HepG2 (cell line): ENCODE results near the gene EVPLL. TPM values are rescaled to one million over a fixed set of nuclear protein-coding genes. Genes with fewer than 3 reads are reported as not detected.
A peak's percentile ranks its signal among the peaks of the same experiment; 100 is the strongest.

Source experiments
- CBX2 ChIP-seq, 2 experiments: fragments of 200-600 bp in 1 of 2; sonication (generic); formaldehyde crosslinking in 1 of 2; IDR thresholded peaks; 2 replicates each; pipeline versions ENCODE4 v1.7.0 to v1.8.1; 2018 to 2022; ENCODE audit warnings: low read depth in 2 of 2, low read length in 1 of 2, mild to moderate bottlenecking in 1 of 2, missing genetic modification reagents in 1 of 2
- KLF9 ChIP-seq: IDR thresholded peaks from 2 replicates; pipeline ENCODE4 v1.6.1; 2016; ENCODE audit warnings: low read depth
- KMT2A ChIP-seq: sonication (generic); formaldehyde crosslinking; IDR thresholded peaks from 2 replicates; pipeline ENCODE4 v1.4.0; 2020; ENCODE audit warnings: missing genetic modification reagents
- MXD1 ChIP-seq: sonication (generic); formaldehyde crosslinking; IDR thresholded peaks from 2 replicates; pipeline ENCODE4 v1.4.0; 2020; ENCODE audit warnings: mild to moderate bottlenecking, missing genetic modification reagents
- NFE2L2 ChIP-seq: fragments of 150-350 bp; IDR thresholded peaks from 2 replicates; pipeline ENCODE4 v1.6.1; 2014; ENCODE audit warnings: low read length
- REST ChIP-seq, 2 experiments: IDR thresholded peaks; 2 replicates each; pipeline ENCODE4 v1.6.1; 2011 to 2012; ENCODE audit warnings: low read length in 2 of 2, borderline replicate concordance in 1 of 2, low read depth in 1 of 2, mild to moderate bottlenecking in 1 of 2, moderate library complexity in 1 of 2
- SMYD3 ChIP-seq: sonication (generic); formaldehyde crosslinking; IDR thresholded peaks from 2 replicates; pipeline ENCODE4 v1.8.1; 2023; ENCODE audit warnings: mild to moderate bottlenecking, missing genetic modification reagents
- TEAD2 ChIP-seq: sonication (generic); formaldehyde crosslinking; IDR thresholded peaks from 2 replicates; pipeline ENCODE4 v1.9.0; 2021; ENCODE audit warnings: missing genetic modification reagents
- TRIM24 ChIP-seq: sonication (generic); formaldehyde crosslinking; IDR thresholded peaks from 2 replicates; pipeline ENCODE4 v1.8.0; 2022; ENCODE audit warnings: mild to moderate bottlenecking, missing genetic modification reagents
- ZBTB40 ChIP-seq, 2 experiments: fragments of 450-650 bp in 1 of 2; sonication (generic) in 1 of 2; formaldehyde crosslinking in 1 of 2; IDR thresholded peaks; 2 replicates each; pipeline versions ENCODE4 v1.6.1 to v1.8.0; 2016 to 2022; ENCODE audit warnings: antibody characterized with exemption in 1 of 2, mild to moderate bottlenecking in 1 of 2, missing genetic modification reagents in 1 of 2
- ZNF205 ChIP-seq: IDR thresholded peaks from 2 replicates; pipeline ENCODE4 v1.6.1; 2018; ENCODE audit warnings: missing biosample characterization, missing genetic modification reagents
- ZNF24 ChIP-seq: fragments of 450-650 bp; IDR thresholded peaks from 2 replicates; pipeline ENCODE4 v1.6.1; 2017; ENCODE audit warnings: antibody characterized with exemption, mild to moderate bottlenecking
- ZNF572 ChIP-seq: sonication (generic); formaldehyde crosslinking; IDR thresholded peaks from 2 replicates; pipeline ENCODE4 v1.5.1; 2020; ENCODE audit warnings: mild to moderate bottlenecking, missing genetic modification reagents
- ZSCAN20 ChIP-seq: sonication (generic); formaldehyde crosslinking; IDR thresholded peaks from 2 replicates; pipeline ENCODE4 v1.4.0; 2020; ENCODE audit warnings: missing genetic modification reagents, mild to moderate bottlenecking, borderline replicate concordance
- ZZZ3 ChIP-seq: sonication (generic); formaldehyde crosslinking; IDR thresholded peaks from 2 replicates; pipeline ENCODE4 v1.4.0; 2020; ENCODE audit warnings: missing genetic modification reagents, mild to moderate bottlenecking, borderline replicate concordance
- polyA plus RNA-seq, 8 experiments: library from polyadenylated mRNA; depleted of rRNA in 3 of 8; stranded (reverse) in 7 of 8; unstranded in 1 of 8; fragments of >200 nt; fragmentation: Illumina TruSeq in 4 of 8; extraction: Trizol in 4 of 8; gene quantifications; 2 replicates each; pipeline versions ENCODE4 v1.2.1 to v1.2.3, GENCODE V29; 2011 to 2016; ENCODE audit warnings: low read depth in 4 of 8, missing spikeins in 1 of 8, mixed read lengths in 1 of 8; ENCODE audit not compliant: insufficient read depth in 1 of 8
- total RNA-seq, 5 experiments: library from RNA; depleted of rRNA; stranded (reverse); fragments of >200 nt; fragmentation: Illumina TruSeq; extraction: Trizol; gene quantifications; 2 replicates each; pipeline ENCODE4 v1.2.3, GENCODE V29; 2016; ENCODE audit warnings: low read depth in 1 of 5

Gene EVPLL
- total and polyA plus RNA-seq, 2 of the 13 experiments (the other 11 are each of a cell fraction or from before 2014, with no cell fraction given), result 0.07 TPM; not detected in 1

GRCh38 chr17:18363101-18364049 is 14.2 kb upstream of the EVPLL start, which contains the start of gene SHMT1 (continued):
- no peak for TF ChIP-seq ZBTB40 (IDR thresholded peaks at IDR 0.05)
- TF ChIP-seq ZBTB40 (CRISPR knock-in tag; IDR thresholded peaks at IDR 0.05), result peak; percentile 78
- TF ChIP-seq ZNF24, result no peak
- peak; percentile 66; the same call in 1 of the 2 replicates for TF ChIP-seq SMYD3 (CRISPR knock-in tag)
- 0 out of 2 replicates have a peak, but pooled peaks have one; percentile 32 for TF ChIP-seq TEAD2 (CRISPR knock-in tag)
- TF ChIP-seq KMT2A, result peak; percentile 17; the same call in 1 of the 2 replicates
- TF ChIP-seq ZNF205, result peak; percentile 40; the same call in 1 of the 2 replicates
- TF ChIP-seq ZNF572 (CRISPR knock-in tag), result no peak
- TF ChIP-seq ZZZ3, result no peak
- no peak for TF ChIP-seq KLF9
- no peak for TF ChIP-seq NFE2L2
- TF ChIP-seq CBX2 (IDR thresholded peaks at IDR 0.05; ENCODE audit: low read depth, low read length), result no peak
- TF ChIP-seq CBX2 (CRISPR knock-in tag; IDR thresholded peaks at IDR 0.05; ENCODE audit: low read depth), result no peak
- TF ChIP-seq TRIM24 (CRISPR knock-in tag), result no peak
- TF ChIP-seq REST (IDR thresholded peaks at IDR 0.05; ENCODE audit: borderline replicate concordance in 1 of 2, low read depth in 1 of 2, low read length in 2 of 2), result no peak
- TF ChIP-seq MXD1, result peak; percentile 92
- peak; percentile 53; the same call in 1 of the 2 replicates for TF ChIP-seq ZSCAN20 (CRISPR knock-in tag)
